LoVo (cell line): ENCODE measurements around the gene NEK7.
"Not testable (repeated sequence)": the region's sequence is repeated elsewhere in the genome, so short reads cannot be mapped to it uniquely, and the experiment has no call there.

Experiments
- DNase-seq: peaks from one replicate; pipeline ENCODE4 v3.0.0-alpha.2; 2016; ENCODE audit warnings: low spot score

The NEK7 gene

DNA sequence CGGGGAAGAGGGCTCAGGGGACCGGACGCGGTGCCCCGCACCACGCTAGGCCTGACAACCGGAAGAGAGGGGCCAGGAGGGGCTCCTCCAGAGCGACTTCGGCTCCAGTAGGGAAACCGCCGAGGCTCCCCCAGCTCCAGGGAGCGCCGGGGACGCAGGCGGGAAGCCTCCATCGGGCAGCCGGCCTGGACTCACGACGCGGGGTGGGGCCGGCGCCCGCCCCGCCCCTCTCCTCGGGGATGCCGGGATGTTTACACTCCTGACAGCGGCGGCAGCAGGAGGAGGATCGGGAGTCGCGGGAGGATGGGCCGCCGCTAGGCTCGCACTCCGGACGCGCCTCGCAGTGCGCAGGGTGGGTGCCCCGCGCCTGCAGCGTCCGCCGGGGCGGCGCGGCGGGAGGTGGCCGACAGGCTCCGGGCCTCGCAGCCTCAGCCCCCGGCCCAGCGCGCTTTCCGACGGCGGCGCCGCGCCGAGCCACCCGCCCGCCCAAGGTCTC is at the start of gene NEK7:
NEK7 (plus strand) TSS at position 254 of the 496 bp plus-strand sequence. CDS start 75,583 bp downstream, outside the sequence.
- peak; percentile 90 for DNase-seq

DNA sequence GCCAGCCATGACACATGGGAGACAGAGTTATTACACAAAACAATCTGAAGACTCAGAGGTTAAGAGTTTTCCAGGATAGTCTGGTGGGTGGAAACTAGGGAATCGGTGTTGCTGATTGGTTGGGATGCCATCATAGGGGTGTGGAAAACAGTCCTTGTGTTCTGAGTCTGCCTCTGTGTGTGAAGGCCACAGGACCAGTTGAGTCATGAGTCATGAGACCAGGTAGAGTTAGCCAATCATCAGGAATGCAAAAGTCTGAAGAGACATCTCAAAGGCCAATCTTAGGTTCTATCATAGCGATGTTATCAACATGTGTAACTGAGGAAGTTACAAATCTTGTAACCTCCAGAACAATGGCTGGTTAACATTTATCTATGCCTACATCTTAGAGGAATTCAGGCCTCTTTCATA is 49.7 kb upstream of the NEK7 start:
- DNase-seq = no peak

DNA sequence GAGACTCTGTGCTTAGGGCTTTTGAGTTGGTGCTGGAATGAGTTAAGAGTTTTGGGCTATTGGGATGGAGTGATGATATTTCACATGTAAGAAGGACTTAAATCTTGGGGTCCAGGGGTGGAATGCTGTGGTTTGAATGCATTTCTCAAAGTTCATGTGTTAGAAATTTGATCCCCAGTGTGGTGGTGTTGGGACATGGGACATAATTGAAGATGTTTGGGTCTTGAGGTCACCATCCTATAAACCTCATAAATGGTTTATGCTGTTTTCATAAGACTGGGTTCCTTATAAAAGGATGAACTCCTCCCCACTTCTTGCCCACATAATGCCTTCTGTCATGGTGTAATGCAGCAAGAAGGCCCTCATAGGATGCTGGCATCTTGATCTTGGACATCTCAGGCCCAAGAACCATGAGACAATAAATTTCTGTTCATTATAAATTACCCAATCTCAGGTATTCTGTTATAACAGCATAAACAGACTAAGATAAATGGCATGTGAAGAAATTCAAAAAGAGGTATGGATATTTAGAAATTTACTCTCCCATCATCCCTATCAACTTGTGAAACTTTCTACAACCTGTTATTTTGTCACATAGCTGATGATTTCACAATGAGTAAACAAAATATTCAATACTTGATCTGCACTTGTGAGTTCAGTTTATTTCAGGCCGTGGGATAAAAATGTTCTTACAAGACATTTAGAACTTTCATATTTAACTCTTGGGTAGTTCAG is 48.0 kb upstream of the NEK7 start:
- DNase-seq = no peak

DNA sequence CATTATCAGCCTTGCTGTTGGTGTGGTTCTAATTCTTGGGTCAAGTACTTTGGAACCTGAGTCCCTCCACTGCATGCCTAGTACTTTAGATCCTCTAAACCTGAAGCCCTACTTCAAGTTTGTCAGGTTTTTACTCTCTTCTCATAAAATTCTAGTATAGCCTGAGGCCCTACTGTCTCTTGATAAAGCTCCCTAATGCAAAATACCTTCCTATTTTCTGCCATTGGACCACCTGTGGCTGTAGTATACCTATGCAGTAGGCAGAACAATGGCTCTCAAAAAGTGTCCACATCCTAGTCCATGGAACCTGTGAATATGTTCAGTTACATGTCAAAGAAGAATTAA is 47.5 kb upstream of the NEK7 start:
- no peak for DNase-seq

- no peak for DNase-seq
Observed at GRCh38 chr1:198113342-198113750, 43.5 kb upstream of the NEK7 start.

DNA sequence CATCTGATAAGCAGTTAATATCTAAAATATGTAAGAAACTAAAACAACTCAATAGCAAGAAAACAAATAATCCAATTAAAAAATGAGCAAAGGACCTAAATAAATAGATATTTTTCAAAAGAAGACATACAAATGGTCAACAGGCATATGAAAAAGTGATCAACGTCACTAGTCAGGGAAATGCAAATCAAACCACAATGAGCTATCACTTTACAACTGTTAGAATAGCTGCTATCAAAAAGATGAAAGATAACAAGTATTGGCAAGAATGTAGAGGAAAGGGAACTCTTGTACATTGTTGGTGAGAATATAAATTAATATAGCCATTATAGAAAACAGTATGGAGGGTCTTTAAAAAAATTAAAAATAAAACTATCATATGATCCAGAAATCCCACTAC is 40.7 kb upstream of the NEK7 start:
- DNase-seq = no peak

GRCh38 chr1:198116469-198116868 is 40.3 kb upstream of the NEK7 start:
- no peak for DNase-seq

- DNase-seq = no peak
Observed at GRCh38 chr1:198117267-198117666, 39.5 kb upstream of the NEK7 start.

GRCh38 chr1:198118134-198118533 is 38.7 kb upstream of the NEK7 start:
- no peak for DNase-seq

DNA sequence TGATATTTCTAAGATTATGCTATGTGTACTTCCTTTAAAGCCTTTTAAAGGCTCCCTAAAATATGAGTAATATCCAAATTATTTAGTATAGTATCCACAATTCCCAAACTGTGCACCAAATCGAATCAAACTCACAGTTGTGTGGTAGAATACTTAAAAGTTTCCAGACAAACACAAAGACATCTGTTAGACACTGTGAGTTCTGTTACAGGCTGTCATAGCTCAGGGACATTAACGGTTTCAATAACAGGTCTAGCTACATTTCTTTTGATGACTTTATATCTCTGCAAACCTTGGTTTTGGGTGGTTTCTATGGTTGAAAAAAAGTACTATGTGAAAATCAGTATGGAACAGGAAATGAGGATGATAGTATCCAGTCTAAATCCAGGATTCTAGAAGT is 36.9 kb upstream of the NEK7 start:
- no peak for DNase-seq

DNA sequence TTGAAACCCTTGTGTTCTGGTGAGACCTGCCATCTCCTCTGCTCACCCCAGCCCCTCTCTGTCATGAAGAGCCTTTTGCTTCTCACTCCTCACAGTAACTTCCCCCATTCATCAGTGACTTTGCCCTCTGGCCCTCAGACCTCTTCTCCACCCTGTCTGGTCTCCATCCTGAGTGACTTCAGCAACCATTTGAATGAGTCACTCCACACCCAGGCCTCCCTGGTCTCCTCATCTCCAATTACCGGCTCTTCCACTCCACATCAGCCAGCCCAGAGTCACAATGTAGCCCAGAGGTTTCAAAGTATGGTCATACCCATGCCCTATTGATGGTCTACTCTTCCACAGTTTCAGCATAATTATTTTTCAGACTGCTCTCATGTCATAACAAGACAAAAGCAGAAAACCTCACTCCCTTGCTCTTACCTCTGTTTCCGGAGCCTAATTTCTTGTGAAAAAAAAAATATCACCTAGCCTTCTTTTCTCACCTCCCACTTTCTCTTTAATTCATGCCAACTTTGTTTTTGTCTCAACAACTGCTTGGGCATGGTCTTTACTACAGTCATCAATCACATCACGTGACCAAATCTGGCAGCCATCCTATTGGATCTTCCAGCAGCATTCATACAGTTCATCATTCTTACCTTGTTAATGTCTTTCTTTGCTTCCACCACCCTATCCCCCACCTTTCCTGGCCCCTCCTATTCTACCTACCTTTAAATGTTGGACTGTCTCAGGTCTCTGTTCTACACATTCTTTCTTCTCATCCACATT is 35.6 kb upstream of the NEK7 start:
- peak; percentile 39 for DNase-seq

DNA sequence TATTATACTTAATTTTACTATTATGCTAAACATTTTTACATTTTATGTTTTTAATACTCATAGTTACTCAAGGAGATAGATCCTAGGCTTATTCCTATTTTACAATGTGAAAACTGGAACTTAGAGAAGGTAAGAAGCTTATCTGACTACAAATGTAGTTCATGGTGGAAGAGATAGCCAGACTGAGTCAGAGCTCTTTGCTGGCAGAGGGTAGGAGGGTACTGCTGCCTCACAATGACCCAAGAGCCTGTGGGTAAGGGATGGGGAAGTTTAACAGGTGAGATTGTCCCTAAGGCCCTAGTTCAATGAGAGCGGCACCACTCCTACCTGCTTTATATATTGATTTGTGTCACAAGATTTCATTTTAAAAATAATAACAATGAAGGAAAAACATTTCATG is 34.1 kb upstream of the NEK7 start:
- DNase-seq = no peak

DNA sequence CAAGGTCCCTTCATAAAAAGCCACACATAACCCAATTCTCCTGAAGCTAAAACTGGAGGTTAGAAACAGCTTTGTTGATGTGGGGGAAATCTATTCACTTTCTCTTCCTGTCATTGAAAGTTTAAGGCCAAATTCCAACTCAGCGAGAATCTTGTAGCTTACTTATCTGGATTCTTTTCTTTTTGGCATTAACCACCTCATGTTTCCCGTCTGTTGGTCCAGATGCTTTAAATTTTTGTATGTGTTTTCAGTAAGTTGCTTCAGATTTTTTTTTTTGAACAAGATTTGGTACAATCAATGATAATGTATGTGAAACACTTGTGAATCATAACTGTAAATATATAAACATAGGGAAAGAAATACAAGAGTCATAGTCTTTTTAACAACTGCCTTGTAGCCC is 33.7 kb upstream of the NEK7 start:
- DNase-seq = no peak

DNA sequence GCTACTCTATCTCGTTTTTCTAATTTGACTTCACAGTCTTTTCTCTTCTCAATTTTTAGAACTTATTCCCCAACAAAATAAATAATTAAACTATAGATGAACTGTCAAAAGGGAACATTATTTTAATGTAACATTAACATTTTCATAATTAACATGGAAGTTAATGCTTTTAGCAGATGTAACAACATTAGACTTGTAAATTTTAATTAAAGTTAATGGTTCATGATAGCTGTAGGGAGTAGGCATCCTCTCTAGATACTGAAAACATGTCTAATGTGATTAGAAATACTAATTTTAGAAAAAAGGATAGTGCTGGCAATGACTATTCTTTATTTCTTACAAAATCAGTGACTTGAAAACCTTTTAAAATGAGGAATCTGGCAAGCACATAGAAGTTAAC is 32.1 kb upstream of the NEK7 start:
- no peak for DNase-seq

- DNase-seq = peak; percentile 21
Observed at GRCh38 chr1:198125995-198126735, 30.6 kb upstream of the NEK7 start.

DNA sequence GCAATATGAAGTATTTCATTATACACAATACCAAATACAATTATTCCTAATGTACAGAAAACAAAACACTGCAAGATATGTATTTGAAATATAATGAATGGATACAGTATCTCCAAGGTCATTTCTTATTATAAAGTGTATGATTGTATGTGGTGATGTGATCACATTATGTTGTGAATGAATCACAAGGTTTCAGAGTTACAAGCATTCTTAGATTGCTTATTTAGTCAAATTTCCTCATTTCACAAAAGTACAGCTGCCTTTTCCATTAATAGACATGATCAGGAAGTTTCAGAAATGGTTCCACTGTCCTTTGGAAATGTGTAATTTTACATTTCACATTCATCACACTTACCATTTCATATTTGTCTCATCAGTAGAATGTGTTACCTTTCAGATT is 28.3 kb upstream of the NEK7 start:
- DNase-seq = no peak

DNA sequence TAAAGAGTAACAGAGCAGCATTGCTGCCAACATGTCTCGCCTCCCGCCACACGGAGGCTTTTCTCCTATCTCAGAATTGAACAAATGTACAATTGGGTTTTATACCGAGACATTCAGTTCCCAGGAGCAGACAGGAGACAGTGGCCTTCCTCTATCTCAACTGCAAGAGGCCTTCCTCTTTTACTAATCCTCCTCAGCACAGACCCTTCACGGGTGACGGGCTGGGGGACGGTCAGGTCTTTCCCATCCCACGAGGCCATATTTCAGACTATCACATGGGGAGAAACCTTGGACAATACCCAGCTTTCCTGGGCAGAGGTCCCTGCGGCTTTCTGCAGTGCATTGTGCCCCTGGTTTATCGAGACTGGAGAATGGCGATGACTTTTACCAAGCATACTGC is 26.7 kb upstream of the NEK7 start:
- not testable (repeated sequence) for DNase-seq

DNA sequence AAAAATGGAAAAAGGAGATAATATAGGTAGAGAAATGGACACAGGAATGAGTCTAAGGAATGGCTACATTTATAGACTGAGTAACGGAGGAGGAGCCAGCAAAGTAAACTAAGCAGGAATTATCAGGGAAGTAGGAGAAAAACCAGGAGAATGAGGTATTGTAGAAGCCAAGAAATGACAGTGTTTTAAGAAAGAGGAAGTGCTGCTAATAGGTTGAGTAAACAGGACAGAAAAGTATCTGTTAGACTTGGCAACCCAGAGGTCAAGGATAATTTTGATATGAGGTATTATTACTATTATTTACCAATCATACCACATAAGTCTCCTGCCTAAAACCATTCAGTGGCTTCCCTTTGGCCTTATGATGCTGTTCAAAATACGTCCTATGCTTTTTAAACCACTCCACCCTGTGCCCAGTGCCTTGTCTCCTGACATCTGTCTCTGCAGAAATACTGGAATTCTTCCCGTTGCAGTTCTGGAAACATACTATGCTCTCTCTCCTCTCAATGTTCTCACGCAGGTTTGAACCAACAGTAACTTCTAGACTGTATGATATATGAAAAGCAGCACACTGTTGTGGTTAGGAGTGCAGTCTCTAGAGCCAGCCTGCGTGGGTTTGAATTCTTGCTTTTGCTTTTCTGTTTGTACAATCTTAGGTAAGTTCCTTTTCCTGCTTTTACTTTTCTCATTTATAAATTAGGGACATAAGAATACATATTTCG is 24.6 kb upstream of the NEK7 start:
- no peak for DNase-seq

DNA sequence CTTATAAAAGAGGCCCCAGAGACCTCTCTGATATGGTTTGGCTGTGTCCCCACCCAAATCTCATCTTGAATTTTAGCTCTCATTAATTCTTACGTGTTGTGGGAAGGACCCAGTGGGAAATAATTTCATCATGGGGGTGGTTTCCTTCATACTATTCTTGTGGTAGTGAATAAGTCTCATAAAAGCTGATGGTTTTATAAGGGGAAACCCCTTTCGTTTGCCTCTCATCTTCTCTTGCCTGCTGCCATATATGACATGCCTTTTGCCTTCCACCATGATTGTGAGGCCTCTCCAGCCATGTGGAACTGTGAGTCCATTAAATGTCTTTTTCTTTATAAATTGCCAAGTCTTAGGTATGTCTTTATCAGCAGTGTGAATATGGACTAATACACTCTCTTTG is 22.5 kb upstream of the NEK7 start:
- no peak for DNase-seq

DNA sequence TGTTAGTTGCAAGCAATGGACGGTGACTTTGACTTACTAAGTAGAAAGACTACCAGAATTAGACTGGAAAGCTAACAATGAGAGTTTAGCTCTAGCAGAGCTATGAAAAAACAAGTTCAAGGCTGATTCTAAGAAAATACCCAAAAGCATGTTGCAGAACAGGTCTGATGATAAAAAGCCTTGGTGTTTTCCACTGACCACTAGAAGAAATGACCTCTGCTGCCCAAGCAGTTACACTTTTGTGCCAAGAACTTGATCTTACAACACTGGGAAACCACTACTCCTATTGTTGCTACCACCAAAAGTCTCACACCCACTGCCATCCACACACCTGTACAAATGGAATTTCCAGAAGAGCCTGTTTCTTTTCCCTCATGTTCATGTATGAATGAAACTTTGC is 21.4 kb upstream of the NEK7 start:
- no peak for DNase-seq

DNA sequence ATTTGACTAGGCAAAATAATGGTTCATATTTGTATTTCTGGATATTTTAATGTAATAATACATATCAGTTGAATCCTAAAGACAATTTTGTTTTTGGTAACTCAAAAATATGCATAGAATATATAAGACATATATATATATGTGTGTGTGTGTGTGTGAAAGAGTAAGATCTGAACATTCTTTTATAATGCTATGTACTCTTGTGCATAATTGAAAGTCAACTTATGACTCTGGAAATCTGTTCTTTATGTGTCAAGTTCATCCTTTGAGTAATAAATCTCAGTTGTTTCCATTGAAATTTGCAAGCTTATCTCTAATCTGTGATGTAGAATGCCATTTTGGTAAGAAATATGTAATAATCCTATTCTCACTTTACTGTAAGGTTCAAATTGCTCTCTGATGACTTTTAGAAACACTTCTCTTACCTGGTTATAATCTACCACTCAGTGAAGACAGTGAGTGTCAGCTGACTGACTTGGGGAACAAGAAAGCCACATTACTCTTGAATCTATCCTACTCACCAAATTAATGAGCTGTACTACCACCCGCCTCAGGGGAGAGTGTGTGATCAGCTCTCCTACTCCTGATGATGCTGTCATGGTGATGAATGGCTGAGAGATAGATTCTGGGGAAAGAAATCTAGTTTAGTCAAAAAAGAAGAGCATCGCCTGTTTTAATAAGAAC is 15.0 kb upstream of the NEK7 start:
- DNase-seq = no peak

GRCh38 chr1:198143797-198144196 is 13.0 kb upstream of the NEK7 start:
- DNase-seq = no peak
